Fibroblast of lung (primary cell): ENCODE data around the gene GABRR2. TPM values are rescaled to one million over a fixed set of nuclear protein-coding genes. Genes with fewer than 3 reads are reported as not detected.

Experiments
- DNase-seq, 2 donors: peaks; one replicate each; pipeline versions ENCODE4 v3.0.0 to v3.0.0-alpha.2; 2010; ENCODE audit warnings: low read depth in 2 of 2
- H2AFZ ChIP-seq: 2 replicates; pipeline ENCODE4 v1.5.1; 2012; ENCODE audit warnings: low read length, control low read depth, inconsistent platforms
- H3K27ac ChIP-seq: 2 replicates; pipeline ENCODE4 v1.5.1; 2011; ENCODE audit warnings: low read length, control low read depth; ENCODE audit not compliant: insufficient read depth
- H3K27me3 ChIP-seq: 2 replicates; pipeline ENCODE4 v1.5.1; 2011; ENCODE audit warnings: mild to moderate bottlenecking, low read length; ENCODE audit not compliant: control insufficient read depth, insufficient read depth
- H3K36me3 ChIP-seq: 2 replicates; pipeline ENCODE4 v1.5.1; 2011; ENCODE audit warnings: low read length; ENCODE audit not compliant: control insufficient read depth, insufficient read depth
- H3K4me1 ChIP-seq: 2 replicates; pipeline ENCODE4 v1.5.1; 2011; ENCODE audit warnings: low read length; ENCODE audit not compliant: control insufficient read depth, insufficient read depth; ENCODE audit errors: extremely low read depth
- H3K4me2 ChIP-seq: 2 replicates; pipeline ENCODE4 v1.5.1; 2011; ENCODE audit warnings: low read length, control low read depth; ENCODE audit not compliant: insufficient read depth; ENCODE audit errors: extremely low read depth
- H3K4me3 ChIP-seq, 4 experiments: fragments of 200-600 bp in 1 of 4; sonication (generic) in 1 of 4; replicated peaks in 1 of 4; 2 replicates each; pipeline ENCODE4 v1.5.1; 2011 to 2016; ENCODE audit warnings: low read length in 4 of 4, low read depth in 3 of 4, mild to moderate bottlenecking in 3 of 4, control low read depth in 2 of 4, inconsistent platforms in 1 of 4, mixed read lengths in 1 of 4; ENCODE audit not compliant: insufficient read depth in 1 of 4; ENCODE audit errors: control extremely low read depth in 1 of 4
- H3K79me2 ChIP-seq: 2 replicates; pipeline ENCODE4 v1.5.1; 2012; ENCODE audit warnings: mild to moderate bottlenecking, low read length, inconsistent platforms; ENCODE audit not compliant: control insufficient read depth, insufficient read depth
- H3K9ac ChIP-seq: 2 replicates; pipeline ENCODE4 v1.5.1; 2011; ENCODE audit warnings: mild to moderate bottlenecking, low read length, control low read depth; ENCODE audit not compliant: insufficient read depth
- H3K9me3 ChIP-seq: 2 replicates; pipeline ENCODE4 v1.5.1; 2012; ENCODE audit warnings: low read depth, low read length; ENCODE audit not compliant: control insufficient read depth, insufficient read depth
- H4K20me1 ChIP-seq: 2 replicates; pipeline ENCODE4 v1.5.1; 2011; ENCODE audit warnings: low read length; ENCODE audit not compliant: control insufficient read depth, insufficient read depth; ENCODE audit errors: extremely low read depth
- CTCF ChIP-seq, 2 donors: IDR thresholded peaks in 1 of 2; conservative IDR thresholded peaks in 1 of 2; 1 replicate in 1 of 2; 2 replicates in 1 of 2; pipeline ENCODE4 v1.5.1; 2011 to 2012; ENCODE audit warnings: low read length in 2 of 2, control low read depth in 1 of 2, inconsistent platforms in 1 of 2, low read depth in 1 of 2, mild to moderate bottlenecking in 1 of 2
- EZH2 ChIP-seq: IDR thresholded peaks from 2 replicates; pipeline ENCODE4 v1.5.1; 2012; ENCODE audit warnings: low read length, control low read depth, mild to moderate bottlenecking; ENCODE audit errors: missing control alignments
- polyA plus RNA-seq, 2 donors: library from polyadenylated mRNA; depleted of rRNA in 1 of 2; stranded (reverse) in 1 of 2; unstranded in 1 of 2; fragments of >200 nt; gene quantifications; 2 replicates each; pipeline ENCODE4 v1.2.1, GENCODE V29; 2011 to 2012; ENCODE audit warnings: missing spikeins in 1 of 2
- total RNA-seq: library from RNA; depleted of rRNA; stranded (reverse); fragments of >200 nt; gene quantifications from 2 replicates; pipeline ENCODE4 v1.2.1, GENCODE V29; 2014

The GABRR2 gene
- total and polyA plus RNA-seq, 2 donors (not counting 1 experiment from before 2014, with no cell fraction given): 0.05 to 0.17 TPM

- Histone ChIP-seq H3K9me3 (no peaks in the 10 kb centered on the region), H3K4me3 (no peak overlapping the region), H3K79me2 (no peaks in the 10 kb centered on the region), H3K9ac (no peak overlapping the region), H4K20me1 (no peaks in the 10 kb centered on the region), H3K4me2 (no peak overlapping the region), H2AFZ (no peak overlapping the region), H3K36me3 (no peaks in the 10 kb centered on the region), H3K27ac (no peak overlapping the region), H3K27me3 (no peaks in the 10 kb centered on the region), H3K4me1 (no peaks in the 10 kb centered on the region)
- DNase-seq: no peak
- TF ChIP-seq EZH2: no peak
- no peak for TF ChIP-seq CTCF (conservative IDR thresholded peaks at IDR 0.05 in 1 of 2, IDR thresholded peaks at IDR 0.05 in 1 of 2; ENCODE audit: low read depth in 1 of 2, low read length in 2 of 2)
These were observed 100.9 kb downstream of the GABRR2 start for GRCh38 chr6:89214197-89214596.

- no peaks in the 10 kb centered on the region for H3K9me3 ChIP-seq
These were observed 102.6 kb downstream of the GABRR2 start for GRCh38 chr6:89212472-89212871.

GRCh38 chr6:89209457-89209856 lies 105.6 kb downstream of the GABRR2 start:
- TF ChIP-seq EZH2: no peak
- no peak for TF ChIP-seq CTCF (conservative IDR thresholded peaks at IDR 0.05 in 1 of 2, IDR thresholded peaks at IDR 0.05 in 1 of 2; ENCODE audit: low read depth in 1 of 2, low read length in 2 of 2)
- Histone ChIP-seq H3K4me2 (no peak overlapping the region), H4K20me1 (no peaks in the 10 kb centered on the region), H3K36me3 (no peaks in the 10 kb centered on the region), H2AFZ (no peak overlapping the region), H3K4me1 (no peaks in the 10 kb centered on the region), H3K9ac (no peak overlapping the region), H3K4me3 (no peak overlapping the region), H3K27me3 (no peaks in the 10 kb centered on the region), H3K79me2 (no peaks in the 10 kb centered on the region), H3K27ac (no peak overlapping the region), H3K9me3 (no peaks in the 10 kb centered on the region)
- DNase-seq: no peak

More at GRCh38 chr6:89212472-89212871, 102.6 kb downstream of the GABRR2 start:
- DNase-seq: no peak
- no peaks in the 10 kb centered on the region for H3K4me1 ChIP-seq
- no peak overlapping the region for H3K9ac ChIP-seq
- H4K20me1 ChIP-seq: no peaks in the 10 kb centered on the region
- no peak overlapping the region for H2AFZ ChIP-seq
- H3K27ac ChIP-seq: no peak overlapping the region
- H3K27me3 ChIP-seq: no peaks in the 10 kb centered on the region
- no peak overlapping the region for H3K4me3 ChIP-seq
- no peaks in the 10 kb centered on the region for H3K79me2 ChIP-seq
- TF ChIP-seq EZH2 (no peak), CTCF (conservative IDR thresholded peaks at IDR 0.05 in 1 of 2, IDR thresholded peaks at IDR 0.05 in 1 of 2; ENCODE audit: low read depth in 1 of 2, low read length in 2 of 2) (no peak)
- no peak overlapping the region for H3K4me2 ChIP-seq
- no peaks in the 10 kb centered on the region for H3K36me3 ChIP-seq
